ENCODE data around the gene RABGGTA. TPM values are rescaled to one million over a fixed set of nuclear protein-coding genes. Genes with fewer than 3 reads are reported as not detected.

RABGGTA gene
- polyA plus RNA-seq, 2 of the 4 experiments (the other 2 are of a cell fraction) = 18.6 to 21.9 TPM

GRCh38 chr14:24277606-24278321, 6.4 kb upstream of the RABGGTA start:
- H3K4me1 ChIP-seq = no peaks in the 10 kb centered on the region
- no peak for DNase-seq (ENCODE audit: low read depth in 1 of 2, low spot score in 1 of 2)
- TF ChIP-seq FOSB (CRISPR knock-in tag; IDR thresholded peaks at IDR 0.05) (no peak), SREBF2 (IDR thresholded peaks at IDR 0.05) (no peak), NFE2L2 (conservative IDR thresholded peaks at IDR 0.05; ENCODE audit: low read length) (no peak), FOSL2 (IDR thresholded peaks at IDR 0.05) (no peak), FOSL2 (CRISPR knock-in tag; IDR thresholded peaks at IDR 0.05) (no peak), MAZ (IDR thresholded peaks at IDR 0.05; ENCODE audit: borderline replicate concordance, low read depth, low read length) (no peak), ESRRA (IDR thresholded peaks at IDR 0.05; ENCODE audit: borderline replicate concordance, low read length) (no peak), FOXS1 (CRISPR knock-in tag; IDR thresholded peaks at IDR 0.05) (no peak), NPAS2 (CRISPR knock-in tag; IDR thresholded peaks at IDR 0.05; ENCODE audit: borderline replicate concordance) (no peak), POLR2A (IDR thresholded peaks at IDR 0.05; ENCODE audit: low read length) (no peak), CHD2 (IDR thresholded peaks at IDR 0.05; ENCODE audit: low read length, partially characterized antibody) (no peak), ZNF302 (CRISPR knock-in tag; IDR thresholded peaks at IDR 0.05) (no peak), RNF2 (IDR thresholded peaks at IDR 0.05; ENCODE audit: borderline replicate concordance, low read depth) (no peak)
- TF ChIP-seq, protein P1, sequence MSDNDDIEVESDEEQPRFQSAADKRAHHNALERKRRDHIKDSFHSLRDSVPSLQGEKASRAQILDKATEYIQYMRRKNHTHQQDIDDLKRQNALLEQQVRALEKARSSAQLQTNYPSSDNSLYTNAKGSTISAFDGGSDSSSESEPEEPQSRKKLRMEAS (IDR thresholded peaks at IDR 0.05) = no peak
- FAIRE-seq = no peak
- WGBS (ENCODE audit: missing lambda C conversion rate) = 86% methylated on average over 11 of the region's 11 CpGs
- H3K27ac ChIP-seq = no peak overlapping the region
- H3K9me3 ChIP-seq = no peaks in the 10 kb centered on the region
- no peak overlapping the region for H3K4me3 ChIP-seq
- POLR2A ChIA-PET = no interaction called here
- no peak overlapping the region for H3K4me2 ChIP-seq
- CTCF ChIA-PET = interaction anchor here (0.8 to 34.0 kb wide), 5 partner anchors 8 to 35 kb away, joined by 3 to 469 read pairs (median 7); partner anchors contain the start of genes CIDEB, DHRS1, LTB4R and LTB4R2
- ATAC-seq = no peak

DNA sequence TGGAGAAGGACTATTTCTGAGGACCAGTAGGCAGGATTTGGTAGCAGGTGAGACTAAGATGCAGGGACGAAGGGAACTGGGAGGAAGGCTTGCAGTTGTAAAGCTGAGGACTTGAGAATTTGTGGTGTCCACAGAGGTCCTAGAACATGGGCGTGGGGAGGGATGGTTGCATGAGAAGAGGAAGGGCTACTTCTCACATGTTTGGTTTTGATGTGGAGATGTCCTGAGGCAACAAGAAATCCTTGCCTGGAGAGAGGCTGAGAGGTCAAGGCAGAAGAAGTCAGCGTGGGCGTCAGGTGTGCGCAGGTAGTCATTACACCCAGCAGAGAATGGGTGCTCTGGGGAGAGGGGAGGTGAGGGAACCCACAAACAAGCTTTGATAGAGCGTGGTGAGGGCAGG, 5.7 kb upstream of the RABGGTA start:
- ChIA-PET CTCF (interaction anchor here (0.8 to 34.0 kb wide), 5 partner anchors 9 to 35 kb away, joined by 3 to 469 read pairs (median 4); partner anchors contain the start of genes CIDEB, DHRS1, LTB4R and LTB4R2), POLR2A (no interaction called here)
- Histone ChIP-seq H3K4me1 (0 out of 3 replicates have a peak, but pooled peaks cover 2% of the 10 kb centered on the region), H3K4me2 (no peak overlapping the region), H3K9me3 (no peaks in the 10 kb centered on the region), H3K4me3 (no peak overlapping the region), H3K27ac (no peak overlapping the region)
- DNase-seq (ENCODE audit: low read depth in 1 of 2, low spot score in 1 of 2) (no peak), ATAC-seq (no peak), FAIRE-seq (no peak)
- TF ChIP-seq RAD21 (conservative IDR thresholded peaks at IDR 0.05 in 1 of 2, IDR thresholded peaks at IDR 0.05 in 1 of 2) = no peak
- TF ChIP-seq CEBPB (IDR thresholded peaks at IDR 0.05) = no peak
- TF ChIP-seq RNF2 (IDR thresholded peaks at IDR 0.05; ENCODE audit: borderline replicate concordance, low read depth) = no peak
- TF ChIP-seq KDM1A (IDR thresholded peaks at IDR 0.05; ENCODE audit: low read depth) = no peak
- no peak for TF ChIP-seq CHD4 (IDR thresholded peaks at IDR 0.05; ENCODE audit: borderline replicate concordance)
- no peak for TF ChIP-seq PBX3 (IDR thresholded peaks at IDR 0.05)
- TF ChIP-seq HDAC2 (IDR thresholded peaks at IDR 0.05) = no peak
- TF ChIP-seq FOSL2 (IDR thresholded peaks at IDR 0.05) = no peak
- no peak for TF ChIP-seq FOSL2 (CRISPR knock-in tag; IDR thresholded peaks at IDR 0.05)
- TF ChIP-seq FOXS1 (CRISPR knock-in tag; IDR thresholded peaks at IDR 0.05) = no peak
- TF ChIP-seq JUN (IDR thresholded peaks at IDR 0.05) = no peak
- no peak for TF ChIP-seq CBX8 (IDR thresholded peaks at IDR 0.05)
- no peak for TF ChIP-seq EP300 (IDR thresholded peaks at IDR 0.05)
- TF ChIP-seq CHD2 (IDR thresholded peaks at IDR 0.05; ENCODE audit: low read length, partially characterized antibody) = no peak
- WGBS (ENCODE audit: missing lambda C conversion rate) = 86% methylated on average over 6 of the region's 6 CpGs

DNA sequence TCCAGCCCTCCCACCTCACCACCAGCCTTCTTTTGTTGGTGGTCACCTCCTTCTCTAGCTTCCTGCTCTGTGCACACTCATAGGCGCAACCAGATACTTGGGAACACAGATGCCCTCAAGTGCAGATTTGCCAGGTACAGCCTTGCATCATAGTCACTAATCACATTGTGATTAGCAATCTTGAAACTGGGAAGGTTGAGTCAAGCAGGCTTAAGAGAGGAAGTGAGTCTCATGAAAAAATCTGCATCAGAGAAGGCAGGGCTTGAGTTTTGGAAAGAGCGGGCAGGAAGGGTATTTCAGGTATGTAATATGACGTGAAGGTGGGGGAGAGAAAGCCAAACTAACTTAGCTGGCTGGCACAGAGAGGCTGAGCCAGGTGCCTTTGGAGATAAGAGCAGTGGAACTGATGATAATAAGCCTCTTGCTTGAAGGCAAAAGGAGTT, 2.7 kb upstream of the RABGGTA start:
- ATAC-seq (no peak), FAIRE-seq (no peak), DNase-seq (ENCODE audit: low read depth in 1 of 2, low spot score in 1 of 2) (no peak)
- no peak overlapping the region for H3K27ac ChIP-seq
- ChIA-PET CTCF (interaction anchor here (0.6 to 34.0 kb wide), 5 partner anchors 8 to 58 kb away, joined by 3 to 469 read pairs (median 25); partner anchors contain the start of genes CIDEB, DHRS1, LTB4R and LTB4R2), POLR2A (interaction anchor here (1.4 kb wide), 1 partner anchor 32 kb away, joined by 8 read pairs; the partner anchor contains the start of gene TINF2)
- 0 out of 3 replicates have a peak, but pooled peaks cover 5% of the 10 kb centered on the region for H3K4me1 ChIP-seq
- H3K9me3 ChIP-seq = no peaks in the 10 kb centered on the region
- H3K4me2 ChIP-seq = no peak overlapping the region
- H3K4me3 ChIP-seq = no peak overlapping the region
- 85% methylated on average over 3 of the region's 3 CpGs for WGBS (ENCODE audit: missing lambda C conversion rate)
- TF ChIP-seq HOXB5 (CRISPR knock-in tag; IDR thresholded peaks at IDR 0.05) (no peak), NR3C1 (IDR thresholded peaks at IDR 0.05) (no peak), RNF2 (IDR thresholded peaks at IDR 0.05; ENCODE audit: borderline replicate concordance, low read depth) (no peak), HEYL (CRISPR knock-in tag; IDR thresholded peaks at IDR 0.05) (no peak), FOSB (CRISPR knock-in tag; IDR thresholded peaks at IDR 0.05) (no peak), ESRRA (IDR thresholded peaks at IDR 0.05; ENCODE audit: borderline replicate concordance, low read length) (no peak), FOXS1 (CRISPR knock-in tag; IDR thresholded peaks at IDR 0.05) (no peak), ZSCAN20 (CRISPR knock-in tag; IDR thresholded peaks at IDR 0.05) (no peak), TFCP2L1 (CRISPR knock-in tag; IDR thresholded peaks at IDR 0.05) (no peak), RARB (CRISPR knock-in tag; IDR thresholded peaks at IDR 0.05) (no peak)
- TF ChIP-seq, protein P2, sequence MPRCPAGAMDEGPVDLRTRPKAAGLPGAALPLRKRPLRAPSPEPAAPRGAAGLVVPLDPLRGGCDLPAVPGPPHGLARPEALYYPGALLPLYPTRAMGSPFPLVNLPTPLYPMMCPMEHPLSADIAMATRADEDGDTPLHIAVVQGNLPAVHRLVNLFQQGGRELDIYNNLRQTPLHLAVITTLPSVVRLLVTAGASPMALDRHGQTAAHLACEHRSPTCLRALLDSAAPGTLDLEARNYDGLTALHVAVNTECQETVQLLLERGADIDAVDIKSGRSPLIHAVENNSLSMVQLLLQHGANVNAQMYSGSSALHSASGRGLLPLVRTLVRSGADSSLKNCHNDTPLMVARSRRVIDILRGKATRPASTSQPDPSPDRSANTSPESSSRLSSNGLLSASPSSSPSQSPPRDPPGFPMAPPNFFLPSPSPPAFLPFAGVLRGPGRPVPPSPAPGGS (IDR thresholded peaks at IDR 0.05) = no peak
